Mesenchymal stem cell (in vitro differentiated cells and primary cell): ENCODE results near the gene RNLS.
A peak's percentile ranks its signal among the peaks of the same experiment; 100 is the strongest.
"Not testable (repeated sequence)": the region's sequence is repeated elsewhere in the genome, so short reads cannot be mapped to it uniquely, and the experiment has no call there.

Experiments
- DNase-seq: peaks from one replicate; pipeline ENCODE4 v3.0.0-alpha.2; 2013
- H2AFZ ChIP-seq: one replicate; pipeline ENCODE4 v1.6.1; 2013; ENCODE audit warnings: low read depth, mild to moderate bottlenecking, control low read depth, inconsistent platforms, low read length, moderate library complexity
- H2AK5ac ChIP-seq: 2 replicates; pipeline ENCODE4 v1.6.1; 2013; ENCODE audit warnings: low read length, moderate library complexity, mild to moderate bottlenecking, inconsistent platforms; ENCODE audit not compliant: severe bottlenecking
- H2BK120ac ChIP-seq: one replicate; pipeline ENCODE4 v1.6.1; 2013; ENCODE audit warnings: low read depth, mild to moderate bottlenecking, inconsistent platforms, low read length, moderate library complexity
- H2BK12ac ChIP-seq, 2 experiments: one replicate each; pipeline ENCODE4 v1.6.1; 2013; ENCODE audit warnings: inconsistent platforms in 2 of 2, low read length in 2 of 2, mild to moderate bottlenecking in 2 of 2, moderate library complexity in 2 of 2, control low read depth in 1 of 2
- H2BK15ac ChIP-seq: one replicate; pipeline ENCODE4 v1.6.1; 2013; ENCODE audit warnings: mild to moderate bottlenecking, low read depth, inconsistent platforms; ENCODE audit not compliant: poor library complexity, severe bottlenecking
- H2BK5ac ChIP-seq: 2 replicates; pipeline ENCODE4 v1.6.1; 2013; ENCODE audit warnings: low read depth, mild to moderate bottlenecking, low read length, control low read depth, inconsistent platforms; ENCODE audit not compliant: poor library complexity, severe bottlenecking
- H3K14ac ChIP-seq, 2 experiments: one replicate each; pipeline ENCODE4 v1.6.1; 2013; ENCODE audit warnings: inconsistent platforms in 2 of 2, low read length in 2 of 2, control low read depth in 1 of 2, mild to moderate bottlenecking in 1 of 2, moderate library complexity in 1 of 2
- H3K18ac ChIP-seq, 2 experiments: one replicate each; pipeline ENCODE4 v1.6.1; 2013; ENCODE audit warnings: inconsistent platforms in 2 of 2, low read length in 2 of 2, control low read depth in 1 of 2, low read depth in 1 of 2, mild to moderate bottlenecking in 1 of 2
- H3K23ac ChIP-seq, 2 experiments: one replicate each; pipeline ENCODE4 v1.6.1; 2013; ENCODE audit warnings: inconsistent platforms in 2 of 2, low read length in 2 of 2, mild to moderate bottlenecking in 2 of 2, moderate library complexity in 2 of 2, control low read depth in 1 of 2
- H3K27ac ChIP-seq: 2 replicates; pipeline ENCODE4 v1.5.1; 2013; ENCODE audit warnings: mild to moderate bottlenecking, moderate library complexity, low read length, control low read depth, inconsistent platforms; ENCODE audit not compliant: poor library complexity, severe bottlenecking
- H3K27me3 ChIP-seq, 2 experiments: 2 replicates each; pipeline versions ENCODE4 v1.6.1 to v1.7.0; 2013; ENCODE audit warnings: low read length in 2 of 2, mild to moderate bottlenecking in 2 of 2, moderate library complexity in 2 of 2, control low read depth in 1 of 2, inconsistent platforms in 1 of 2; ENCODE audit not compliant: control insufficient read depth in 1 of 2, insufficient read depth in 1 of 2
- H3K36me3 ChIP-seq, 2 experiments: 2 replicates each; pipeline versions ENCODE4 v1.6.1 to v1.7.0; 2013; ENCODE audit warnings: low read length in 2 of 2, control low read depth in 1 of 2, inconsistent platforms in 1 of 2, low read depth in 1 of 2, mild to moderate bottlenecking in 1 of 2; ENCODE audit not compliant: insufficient read depth in 2 of 2, control insufficient read depth in 1 of 2
- H3K4ac ChIP-seq, 2 experiments: one replicate each; pipeline ENCODE4 v1.6.1; 2013; ENCODE audit warnings: inconsistent platforms in 2 of 2, low read length in 2 of 2, mild to moderate bottlenecking in 2 of 2, moderate library complexity in 2 of 2, control low read depth in 1 of 2, low read depth in 1 of 2
- H3K4me1 ChIP-seq: 2 replicates; pipeline ENCODE4 v1.6.1; 2013; ENCODE audit warnings: low read depth, low read length, control low read depth; ENCODE audit not compliant: control insufficient read depth, insufficient read depth
- H3K4me2 ChIP-seq: 2 replicates; pipeline ENCODE4 v1.6.1; 2013; ENCODE audit warnings: low read length, mild to moderate bottlenecking, inconsistent platforms; ENCODE audit not compliant: poor library complexity, severe bottlenecking
- H3K4me3 ChIP-seq, 2 experiments: 2 replicates each; pipeline versions ENCODE4 v1.5.1 to v1.7.0; 2013; ENCODE audit warnings: low read length in 2 of 2, mild to moderate bottlenecking in 2 of 2, control low read depth in 1 of 2, low read depth in 1 of 2; ENCODE audit not compliant: insufficient read depth in 1 of 2
- H3K79me1 ChIP-seq: replicated peaks from 2 replicates; pipeline ENCODE4 v1.6.1; 2013; ENCODE audit warnings: mild to moderate bottlenecking, control low read depth, low read length, inconsistent platforms; ENCODE audit not compliant: poor library complexity, severe bottlenecking
- H3K9ac ChIP-seq: 2 replicates; pipeline ENCODE4 v1.7.0; 2013; ENCODE audit warnings: mild to moderate bottlenecking, low read length, moderate library complexity
- H3K9me3 ChIP-seq: 2 replicates; pipeline ENCODE4 v1.7.0; 2013; ENCODE audit warnings: mild to moderate bottlenecking, low read length; ENCODE audit not compliant: control insufficient read depth
- H4K8ac ChIP-seq: one replicate; pipeline ENCODE4 v1.6.1; 2013; ENCODE audit warnings: inconsistent platforms, mild to moderate bottlenecking, low read length, moderate library complexity
- H4K91ac ChIP-seq: one replicate; pipeline ENCODE4 v1.6.1; 2013; ENCODE audit warnings: mild to moderate bottlenecking, low read length, inconsistent platforms
- WGBS: methylation state at CpG from one replicate; pipeline ENCODE4 v1.1.7; 2013; ENCODE audit warnings: mixed read lengths; 5-methylcytosine and 5-hydroxymethylcytosine counted together

The RNLS gene

DNA sequence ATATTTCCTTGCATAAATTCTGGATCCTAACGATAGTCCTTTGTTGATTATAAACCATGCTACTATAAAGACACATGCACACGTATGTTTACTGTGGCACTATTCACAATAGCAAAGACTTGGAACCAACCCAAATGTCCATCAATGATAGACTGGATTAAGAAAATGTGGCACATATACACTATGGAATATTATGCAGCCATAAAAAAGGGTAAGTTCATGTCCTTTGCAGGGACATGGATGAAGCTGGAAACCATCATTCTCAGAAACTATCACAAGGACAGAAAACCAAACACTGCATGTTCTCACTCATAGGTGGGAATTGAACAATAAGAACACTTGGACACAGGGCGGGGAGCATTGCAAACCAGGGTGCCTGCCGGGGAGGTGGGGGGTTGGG, 306.2 kb downstream of the RNLS start:
- H2BK5ac ChIP-seq, H3K18ac ChIP-seq, H3K4me2 ChIP-seq, H3K36me3 ChIP-seq, H3K27me3 ChIP-seq, H2AFZ ChIP-seq, H2BK120ac ChIP-seq, H2AK5ac ChIP-seq, H3K4me1 ChIP-seq, H4K91ac ChIP-seq, DNase-seq, H3K9ac ChIP-seq, H3K9me3 ChIP-seq, H4K8ac ChIP-seq, H3K4me3 ChIP-seq, H3K27ac ChIP-seq, H2BK15ac ChIP-seq, H3K4ac ChIP-seq, H3K14ac ChIP-seq, H3K79me1 ChIP-seq, H3K23ac ChIP-seq, H2BK12ac ChIP-seq: not testable (repeated sequence)
- 96% methylated on average over 3 of the region's 4 CpGs for WGBS

DNA sequence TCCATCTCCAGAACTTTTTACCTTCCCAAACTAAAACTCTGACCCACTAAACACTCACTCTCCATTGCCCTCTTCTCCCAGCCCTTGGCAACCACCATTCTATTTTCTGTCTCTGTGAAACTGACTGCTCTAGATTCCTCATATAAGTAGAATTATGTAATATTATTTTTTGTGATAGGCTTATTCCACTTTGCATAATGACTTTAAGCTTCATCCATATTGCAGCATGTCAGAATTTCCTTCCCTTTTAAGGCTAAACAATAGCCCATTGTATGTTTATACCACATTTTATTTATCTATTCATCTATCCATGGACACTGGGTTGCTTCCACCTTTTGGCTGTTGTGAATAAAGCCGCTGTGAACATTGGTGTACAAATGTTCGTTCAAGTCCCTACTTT, 308.8 kb downstream of the RNLS start:
- no peak overlapping the region for H3K4me2 ChIP-seq
- H3K9ac ChIP-seq = no peak overlapping the region
- H2BK120ac ChIP-seq = no peak overlapping the region
- no peak overlapping the region for H3K18ac ChIP-seq
- H3K4me1 ChIP-seq = peaks cover 11% of the 10 kb centered on the region
- no peak for DNase-seq
- no peak overlapping the region for H4K8ac ChIP-seq
- no peak overlapping the region for H3K4me3 ChIP-seq
- H2AK5ac ChIP-seq = no peak overlapping the region
- H3K9me3 ChIP-seq = no peaks in the 10 kb centered on the region
- H3K4ac ChIP-seq = no peak overlapping the region
- 100% methylated on average over 2 of the region's 2 CpGs for WGBS
- H3K27me3 ChIP-seq = no peaks in the 10 kb centered on the region
- H3K79me1 ChIP-seq = no peaks in the 10 kb centered on the region
- no peak overlapping the region for H3K14ac ChIP-seq
- H3K27ac ChIP-seq = no peak overlapping the region
- no peak overlapping the region for H2BK5ac ChIP-seq
- H3K23ac ChIP-seq = no peak overlapping the region
- H2BK12ac ChIP-seq = no peak overlapping the region
- H3K36me3 ChIP-seq = no peaks in the 10 kb centered on the region
- no peak overlapping the region for H4K91ac ChIP-seq
- H2BK15ac ChIP-seq = no peak overlapping the region
- no peak overlapping the region for H2AFZ ChIP-seq

DNA sequence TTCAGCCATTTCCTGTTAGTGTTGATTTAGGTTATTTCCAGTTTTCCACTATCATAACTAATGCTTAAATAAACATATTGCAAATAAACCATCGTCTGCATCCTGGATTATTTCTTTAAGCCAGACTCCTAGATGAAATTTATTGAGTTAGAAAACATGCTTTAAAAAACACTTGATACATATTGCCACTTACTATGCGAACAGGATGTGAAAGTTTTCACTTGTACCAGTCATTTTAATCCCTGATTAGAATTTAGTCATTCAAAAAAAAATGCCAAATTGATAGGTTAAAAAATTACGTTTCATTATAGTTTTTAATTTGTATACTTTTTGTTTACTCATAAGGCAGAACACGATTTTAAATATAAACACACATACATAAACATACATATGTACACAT, 309.6 kb downstream of the RNLS start:
- Histone ChIP-seq H3K79me1 (no peaks in the 10 kb centered on the region), H3K23ac (no peak overlapping the region), H3K4me3 (no peak overlapping the region), H3K9ac (no peak overlapping the region), H2AFZ (no peak overlapping the region), H2BK5ac (no peak overlapping the region), H2BK15ac (no peak overlapping the region), H4K8ac (no peak overlapping the region), H3K4ac (no peak overlapping the region), H3K4me1 (peaks cover 11% of the 10 kb centered on the region), H3K4me2 (no peak overlapping the region), H3K9me3 (no peaks in the 10 kb centered on the region), H3K18ac (no peak overlapping the region), H3K36me3 (no peaks in the 10 kb centered on the region), H2AK5ac (no peak overlapping the region), H2BK12ac (no peak overlapping the region), H3K27ac (no peak overlapping the region), H4K91ac (no peak overlapping the region), H3K27me3 (no peaks in the 10 kb centered on the region), H2BK120ac (no peak overlapping the region), H3K14ac (no peak overlapping the region)
- no CpG with 5 or more reads among the region's 4 CpGs for WGBS
- no peak for DNase-seq

DNA sequence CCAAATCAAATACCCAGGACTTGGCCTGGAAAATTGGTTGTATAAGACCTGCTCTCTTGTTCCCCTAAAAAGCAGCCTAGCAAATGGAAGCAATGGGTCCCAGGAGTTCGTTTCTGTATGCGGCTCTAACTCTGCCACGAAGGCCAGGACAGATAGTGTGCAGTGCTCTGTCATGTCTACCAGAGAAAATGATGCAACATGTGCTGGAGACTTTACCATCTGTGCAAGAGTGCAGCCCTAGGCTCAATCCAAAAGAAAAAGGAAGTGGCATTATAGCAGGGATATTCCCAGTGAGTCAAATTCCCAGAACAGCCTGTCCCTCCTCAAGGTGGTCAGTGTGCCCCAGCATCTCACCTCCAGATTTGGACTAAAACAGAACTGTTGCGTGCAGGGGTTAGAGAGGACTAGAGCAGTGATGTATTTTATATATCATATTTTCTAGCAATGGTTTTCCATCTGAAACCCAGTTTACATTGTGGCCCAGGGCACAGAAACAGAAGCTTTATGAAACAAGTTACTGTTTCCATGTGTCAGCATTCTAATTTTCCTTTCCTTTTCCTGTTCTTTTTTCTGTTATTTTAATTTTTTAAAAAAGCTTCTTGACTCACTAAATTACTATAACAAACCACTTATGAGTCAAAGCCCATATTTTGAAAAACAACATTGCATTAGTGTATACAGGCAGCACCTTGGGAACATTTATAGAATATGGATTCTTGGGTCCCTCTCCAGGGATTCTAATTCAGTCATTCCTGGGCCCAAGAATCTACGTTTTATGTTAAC, 311.2 kb downstream of the RNLS start:
- no peak overlapping the region for H4K8ac ChIP-seq
- no peak overlapping the region for H2AFZ ChIP-seq
- H2BK12ac ChIP-seq = peak overlapping the region in 1 of 2 experiments; percentile 52
- peak overlapping the region; percentile 24 for H2BK120ac ChIP-seq
- H3K9me3 ChIP-seq = no peaks in the 10 kb centered on the region
- no peaks in the 10 kb centered on the region for H3K36me3 ChIP-seq
- H3K79me1 ChIP-seq = no peaks in the 10 kb centered on the region
- no peak overlapping the region for H2BK15ac ChIP-seq
- H3K27ac ChIP-seq = no peak overlapping the region
- H4K91ac ChIP-seq = no peak overlapping the region
- H3K23ac ChIP-seq = no peak overlapping the region
- no peak overlapping the region for H3K14ac ChIP-seq
- H3K4me2 ChIP-seq = no peak overlapping the region
- H2AK5ac ChIP-seq = peak overlapping the region; percentile 26
- H3K4me1 ChIP-seq = peaks cover 10% of the 10 kb centered on the region
- no peak overlapping the region for H3K4me3 ChIP-seq
- no peak overlapping the region for H2BK5ac ChIP-seq
- H3K4ac ChIP-seq = no peak overlapping the region
- H3K18ac ChIP-seq = peak overlapping the region in 1 of 2 experiments; percentile 42
- WGBS = 90% methylated on average over 4 of the region's 5 CpGs
- H3K27me3 ChIP-seq = no peaks in the 10 kb centered on the region
- peak; percentile 57 for DNase-seq
- no peak overlapping the region for H3K9ac ChIP-seq
